HG02981 (cell line): ENCODE measurements around the gene PACSIN2.

Source experiments
- ATAC-seq: cut with Tn5 transposase; IDR thresholded peaks from one replicate; pipeline ENCODE4 v1.9.1; 2021; ENCODE audit warnings: mild to moderate bottlenecking, moderate library complexity; ENCODE audit not compliant: unreplicated experiment

PACSIN2 gene

GRCh38 chr22:42841444-42841843, 173.5 kb downstream of the PACSIN2 start:
- no peak for ATAC-seq

DNA sequence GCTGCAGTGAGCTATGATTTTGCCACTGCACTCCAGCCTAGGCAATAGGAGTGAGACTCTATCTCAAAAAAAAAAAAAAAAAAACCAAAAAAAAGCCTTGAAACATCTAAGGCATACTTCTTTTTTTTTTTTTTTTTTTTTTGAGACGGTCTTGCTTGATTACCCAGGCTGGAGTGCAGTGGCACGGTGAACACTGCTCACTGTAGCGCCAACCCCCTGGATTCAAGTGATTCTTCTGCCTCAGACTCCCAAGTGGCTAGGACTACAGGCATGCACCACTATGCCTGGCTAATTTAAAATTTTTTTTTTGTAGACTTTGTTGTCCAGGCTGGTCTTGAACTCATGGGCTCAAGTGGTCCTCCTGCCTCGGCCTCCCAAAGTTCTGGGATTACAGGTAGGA, 177.4 kb downstream of the PACSIN2 start:
- no peak for ATAC-seq

DNA sequence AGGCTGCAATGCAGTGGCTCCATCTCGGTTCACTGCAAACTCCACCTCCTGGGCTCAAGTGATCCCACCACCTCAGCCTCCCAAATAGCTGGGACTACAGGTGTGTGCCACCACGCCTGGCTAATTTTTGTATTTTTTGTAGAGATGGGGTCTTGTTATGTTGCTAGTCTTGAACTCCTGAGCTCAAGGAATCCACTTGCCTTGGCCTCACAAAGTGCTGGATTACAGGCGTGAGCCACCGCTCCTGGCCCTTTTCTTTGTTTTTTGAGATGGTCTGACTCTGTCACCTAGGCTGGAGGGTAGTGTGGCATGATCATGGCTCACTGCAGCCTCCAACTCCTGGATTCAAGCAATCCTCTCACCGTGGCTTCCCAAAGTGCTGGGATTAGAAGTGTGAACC, 178.9 kb downstream of the PACSIN2 start:
- no peak for ATAC-seq

DNA sequence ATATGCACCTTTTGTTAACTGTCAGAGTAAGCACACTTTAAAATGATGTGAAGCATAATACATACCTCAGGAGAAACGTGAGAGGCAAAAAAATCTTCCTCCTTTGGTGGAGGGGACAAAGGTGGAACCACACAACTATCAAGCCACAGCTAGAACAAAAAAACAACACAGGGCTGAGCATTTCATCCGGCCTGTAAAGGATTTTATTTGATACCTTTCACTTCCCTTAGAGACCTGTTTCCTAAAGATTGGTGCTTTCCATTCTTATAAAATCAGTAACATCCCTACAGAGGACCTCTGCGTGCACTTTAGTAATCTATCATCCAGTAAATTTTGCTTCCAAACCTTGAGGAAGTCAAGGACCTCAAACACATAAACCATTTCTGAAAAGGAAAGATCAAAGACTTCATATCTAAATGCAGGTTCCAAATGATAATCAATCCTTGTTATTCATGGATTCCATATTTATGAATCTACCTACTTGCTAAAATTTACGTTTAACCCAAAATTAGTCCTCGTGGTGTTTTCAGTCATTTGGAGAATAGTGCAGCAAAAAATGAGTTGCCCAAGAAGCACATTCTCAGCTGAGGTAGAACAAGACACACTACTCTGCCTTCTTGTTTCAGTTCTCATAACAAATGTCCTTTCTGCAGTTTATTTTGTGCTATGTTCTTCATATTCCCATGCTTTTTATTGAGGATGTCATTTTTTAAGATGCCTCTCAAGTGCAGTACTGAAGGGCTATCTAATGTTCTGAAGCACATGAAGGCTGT, 180.6 kb downstream of the PACSIN2 start:
- no peak for ATAC-seq

- ATAC-seq, result no peak
Observed at GRCh38 chr22:42833104-42833503, 181.8 kb downstream of the PACSIN2 start.

DNA sequence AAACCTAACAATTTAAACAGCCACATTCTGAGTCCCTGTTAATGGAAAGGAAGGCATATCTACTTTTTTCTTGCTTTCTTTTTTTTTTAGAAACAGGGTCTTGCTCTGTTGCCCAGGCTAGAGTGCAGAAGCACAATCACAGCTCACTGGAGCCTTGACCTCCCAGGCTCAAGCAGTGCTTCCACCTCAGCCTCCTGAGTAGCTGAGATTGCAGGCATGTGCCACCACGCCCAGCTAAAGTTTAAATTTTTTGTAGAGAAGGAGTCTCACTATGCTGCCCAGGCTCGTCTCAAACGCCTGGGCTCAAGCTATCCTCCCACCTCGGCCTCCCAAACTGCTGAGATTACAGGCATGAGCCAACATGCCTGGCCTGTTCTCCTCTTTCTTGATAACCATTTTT, 183.2 kb downstream of the PACSIN2 start:
- ATAC-seq, result no peak

DNA sequence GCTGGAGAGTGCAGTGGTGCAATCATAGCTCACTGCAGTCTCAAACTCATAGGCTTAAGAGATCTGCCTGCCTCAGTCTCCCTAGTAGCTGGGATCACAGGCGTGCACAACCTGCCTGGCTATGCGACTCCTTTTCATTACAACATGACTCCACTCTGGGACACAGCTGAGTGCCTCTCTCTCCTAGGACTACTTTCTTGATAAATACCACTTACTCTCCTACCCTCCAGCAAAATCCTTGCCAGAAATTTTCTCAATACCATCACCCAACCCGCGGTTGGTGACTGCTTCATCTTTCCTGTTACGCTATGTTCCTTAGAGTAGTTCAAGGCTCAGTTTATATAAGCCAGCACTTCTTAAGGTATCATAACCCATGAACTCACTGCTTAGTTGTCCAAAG, 184.8 kb downstream of the PACSIN2 start:
- no peak for ATAC-seq

DNA sequence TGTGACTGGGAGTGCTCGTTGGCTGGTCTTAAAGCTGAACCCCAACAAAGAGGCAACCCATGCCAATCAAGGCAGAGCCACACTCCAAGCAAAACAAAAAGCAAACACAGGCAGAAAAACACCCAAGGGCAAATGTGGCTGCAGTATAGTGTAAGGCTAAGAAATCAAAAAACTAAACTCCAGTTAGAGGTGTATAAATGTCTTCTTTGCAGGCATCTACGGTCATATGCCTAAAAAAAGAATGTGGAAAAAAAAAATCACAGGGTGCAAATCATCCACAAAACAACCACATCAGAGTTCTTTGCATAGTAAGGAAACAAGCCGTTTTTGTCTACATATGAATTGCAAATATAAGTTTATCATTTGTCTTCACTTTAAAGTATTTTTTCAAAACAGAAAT, 185.6 kb downstream of the PACSIN2 start:
- ATAC-seq, result no peak

DNA sequence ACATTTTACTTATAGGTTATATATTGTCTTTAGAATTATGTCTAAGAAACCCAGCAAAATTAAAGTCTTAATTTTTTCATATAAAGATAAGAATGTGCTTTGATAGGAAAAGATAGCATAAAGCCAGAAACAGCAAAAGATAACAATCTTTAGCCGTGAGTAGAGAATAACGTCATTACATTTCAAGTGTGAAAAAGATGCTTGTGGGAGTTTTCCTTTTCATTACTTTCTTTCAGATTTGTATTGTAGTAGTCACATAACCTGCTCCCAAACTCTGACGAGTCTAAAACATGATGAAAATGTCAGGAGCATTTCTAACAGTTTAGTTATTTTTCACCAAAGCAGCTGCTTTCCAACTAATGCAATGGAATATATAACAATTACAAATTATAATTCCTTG, 189.2 kb downstream of the PACSIN2 start:
- ATAC-seq, result no peak

DNA sequence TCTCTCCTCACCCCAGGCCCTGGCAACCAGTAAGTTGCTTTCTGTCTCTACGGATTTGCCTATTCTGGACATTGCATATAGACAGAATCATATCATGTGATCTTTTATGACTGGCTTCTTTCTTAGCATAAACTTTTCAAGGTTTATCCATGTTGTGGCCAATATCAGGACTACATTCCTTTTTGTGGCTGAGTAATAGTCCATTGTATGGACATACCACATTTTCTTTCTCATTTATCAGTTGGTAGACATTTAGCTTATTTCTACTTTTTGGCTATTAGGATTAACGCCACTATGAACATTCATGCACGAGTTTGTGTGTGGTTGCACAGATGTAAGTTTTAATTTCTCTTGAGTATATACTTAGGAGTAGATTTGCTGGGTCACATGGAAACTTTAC, 193.6 kb downstream of the PACSIN2 start:
- no peak for ATAC-seq

- ATAC-seq, result no peak
Observed at GRCh38 chr22:42820045-42820763, 194.7 kb downstream of the PACSIN2 start.
